Posterior vena cava (tissue), 2 donors: ENCODE results near the gene MACROD2. TPM values are rescaled to one million over a fixed set of nuclear protein-coding genes. Genes with fewer than 3 reads are reported as not detected.

Experiments
- DNase-seq: peaks from one replicate; pipeline ENCODE4 v3.0.0-alpha.2; 2020; ENCODE audit warnings: low spot score
- intact Hi-C, 2 donors: fragments of 100-400 bp; cut with DNase I; formaldehyde crosslinking; loops; one replicate each; pipeline versions ENCODE4 v1.14.1 to v1.14.2; 2022 to 2023
- total RNA-seq, 2 donors: library from RNA; stranded (reverse); fragmentation: NEBNext Ultra II Directional; extraction: Animal tissue kit (Norgen Biotek cat#: 25700); gene quantifications; one replicate each; pipeline ENCODE4 v1.2.1, GENCODE V29; 2021
- donor health status: DM: yes; HTN: yes; CAD: no.
- donor health status: DM: yes; HTN: yes; CAD: no.

Gene MACROD2
- total RNA-seq, 2 donors from 2014 or later, result 15.5 to 25.5 TPM

DNA sequence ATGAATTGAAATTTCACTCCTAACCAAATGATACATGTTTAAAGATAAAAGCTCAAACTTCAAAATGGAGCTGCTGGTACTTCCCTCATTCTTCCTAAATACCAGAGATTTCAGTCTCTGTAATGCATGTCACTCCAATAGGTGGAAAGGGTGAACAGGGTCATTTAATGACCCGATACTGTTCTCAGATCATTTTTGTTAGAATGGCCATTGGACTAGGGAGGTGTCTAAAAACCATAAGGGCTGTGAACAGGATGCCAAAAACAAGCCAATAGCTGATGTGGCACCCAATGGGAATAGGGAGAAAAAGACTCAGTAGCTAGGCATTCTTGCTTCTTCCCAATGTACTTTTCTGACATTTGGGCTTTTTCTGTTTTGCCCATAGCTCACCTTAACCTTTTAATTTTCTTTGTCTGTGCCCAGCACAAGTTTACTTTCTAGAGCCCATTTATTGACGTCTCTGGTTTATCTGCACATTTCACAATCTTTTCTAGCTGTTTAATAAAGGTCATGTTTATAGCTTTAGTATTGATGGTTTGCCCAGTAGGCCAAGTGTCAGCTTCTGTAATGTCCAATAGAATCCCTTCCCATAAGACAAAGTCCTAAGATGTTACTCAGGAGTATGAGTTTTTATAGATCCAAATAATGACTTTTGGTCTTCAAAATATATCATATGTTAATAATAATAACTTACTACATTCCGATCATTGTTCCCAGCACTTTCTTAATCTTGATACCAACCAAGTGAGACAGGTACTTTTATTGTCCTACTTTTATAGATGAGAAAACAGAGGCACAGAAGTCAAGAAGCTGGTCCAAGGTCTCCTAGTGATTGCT is 366.4 kb downstream of the MACROD2 start:
- intact Hi-C loops, result no loop called here
- no peak for DNase-seq

DNA sequence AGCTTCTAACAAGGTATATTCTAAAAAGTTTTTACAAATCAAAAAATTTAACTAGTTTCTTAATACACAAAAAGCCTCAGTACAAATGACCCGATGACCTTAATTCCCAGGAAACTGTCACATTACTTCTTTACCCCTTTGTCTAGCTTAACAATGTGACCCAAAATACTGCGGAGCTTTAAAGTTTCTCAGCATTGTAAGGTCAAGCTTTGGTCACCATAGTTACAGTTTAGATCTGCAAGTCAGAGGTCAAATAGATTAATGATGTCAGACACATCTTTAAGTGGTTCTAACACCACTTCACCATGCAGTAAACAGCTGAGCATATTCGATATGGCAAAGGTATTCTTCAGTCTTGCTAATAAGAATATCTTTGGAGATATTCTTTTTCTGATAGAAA is 378.9 kb downstream of the MACROD2 start:
- DNase-seq, result no peak
- intact Hi-C loops, result no loop called here

DNA sequence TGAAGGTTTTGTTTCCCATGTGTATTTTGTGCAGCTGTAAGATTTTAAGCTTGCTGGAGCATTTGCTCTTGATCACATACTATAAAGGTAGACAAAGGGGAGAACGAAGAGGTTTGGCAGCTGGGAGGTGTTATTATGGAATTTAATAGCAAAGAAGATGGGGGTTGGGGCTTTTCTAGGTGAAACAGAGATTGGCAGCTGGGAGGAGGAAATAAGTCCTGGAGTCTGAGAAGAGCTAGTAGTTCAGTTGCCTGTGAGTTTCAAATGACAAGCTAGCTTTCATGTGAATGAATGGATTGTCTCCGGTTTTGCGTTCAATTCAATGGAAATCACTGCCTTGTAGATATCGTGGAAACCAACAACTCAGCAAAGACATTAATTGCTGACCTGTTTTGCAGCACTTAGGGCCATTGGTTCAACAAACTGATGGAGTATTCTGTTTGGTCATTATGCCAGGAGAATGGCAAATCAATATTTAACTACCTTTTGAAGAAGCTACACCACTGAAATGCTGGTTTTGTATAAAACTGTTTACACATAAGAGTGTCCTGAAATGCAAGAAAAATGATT is 380.2 kb downstream of the MACROD2 start:
- no peak for DNase-seq
- intact Hi-C loops, result no loop called here

DNA sequence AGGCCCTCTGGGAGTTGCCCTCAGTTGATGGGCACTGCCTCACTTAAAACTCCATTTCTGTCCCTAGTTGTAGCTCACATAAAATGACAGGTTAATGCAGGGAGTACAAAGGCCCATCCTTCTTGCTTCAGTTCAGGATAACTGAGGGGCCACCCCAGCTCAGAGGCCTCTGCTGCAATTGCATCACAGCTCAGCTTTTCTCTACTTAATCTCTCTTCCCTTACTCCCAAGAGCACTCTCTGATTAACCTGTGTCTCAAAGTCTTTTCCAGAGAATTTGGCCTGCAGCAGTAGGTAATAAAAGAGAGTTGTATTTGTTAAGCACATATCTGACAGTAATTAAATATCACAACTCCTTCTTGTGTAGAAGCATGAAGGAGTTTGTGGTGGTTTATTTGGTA is 383.0 kb downstream of the MACROD2 start:
- intact Hi-C loops, result no loop called here
- no peak for DNase-seq

DNA sequence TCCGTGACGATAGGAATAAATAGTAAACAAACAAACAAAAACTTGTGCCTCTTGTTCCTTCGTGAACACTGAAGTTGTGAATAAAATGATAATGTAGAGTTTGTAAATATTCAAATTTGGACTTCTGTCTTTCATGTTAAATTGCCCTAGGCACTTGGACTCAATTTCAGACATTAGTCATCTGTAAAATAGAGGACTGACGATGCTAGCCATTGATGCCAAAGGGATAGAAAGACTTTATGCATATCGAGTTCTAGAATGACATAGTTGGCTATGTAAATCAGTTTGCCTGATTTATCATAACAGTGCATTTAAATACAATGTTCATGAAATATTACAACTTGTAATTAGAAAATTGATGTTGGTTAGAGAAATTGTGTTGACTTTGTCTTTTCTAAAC is 388.0 kb downstream of the MACROD2 start:
- intact Hi-C loops, result no loop called here

DNA sequence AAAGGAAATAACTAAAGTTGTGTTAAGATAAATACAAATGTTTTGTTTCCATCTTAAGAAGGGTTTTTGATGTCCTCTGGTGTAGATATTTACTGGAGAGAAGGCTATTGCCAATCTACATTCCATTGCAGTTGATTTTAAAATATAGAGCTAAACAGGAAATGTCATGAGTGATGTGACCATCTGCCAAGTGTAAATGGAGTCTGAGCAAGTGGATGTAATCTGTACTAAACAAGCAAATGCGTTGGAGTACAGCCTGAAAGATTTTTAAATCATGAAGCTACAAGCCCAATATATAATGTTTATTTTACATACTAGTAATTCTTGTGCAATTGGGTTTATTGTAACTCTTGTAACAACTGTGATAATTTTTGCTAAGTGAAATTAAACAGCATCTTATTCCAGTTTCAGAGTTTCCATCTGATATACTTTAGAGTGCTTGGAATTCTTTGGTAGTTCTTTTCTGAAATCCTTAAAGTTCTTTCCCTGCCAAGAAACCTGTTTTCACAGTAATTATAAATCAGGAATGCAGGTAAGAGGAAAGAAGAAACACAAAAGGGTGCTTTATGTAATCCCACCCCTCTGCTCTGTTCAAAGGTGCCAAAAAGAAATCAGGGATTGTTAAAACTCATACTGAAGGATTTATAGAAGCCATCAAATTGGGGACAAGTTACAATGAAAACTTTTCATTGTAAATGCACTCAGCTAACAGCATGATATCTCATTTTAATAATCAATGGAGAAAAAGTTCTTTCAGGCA is 389.3 kb downstream of the MACROD2 start:
- DNase-seq, result no peak
- intact Hi-C loops, result no loop called here

More for the DNA sequence above, 388.0 kb downstream of the MACROD2 start:
- no peak for DNase-seq

DNA sequence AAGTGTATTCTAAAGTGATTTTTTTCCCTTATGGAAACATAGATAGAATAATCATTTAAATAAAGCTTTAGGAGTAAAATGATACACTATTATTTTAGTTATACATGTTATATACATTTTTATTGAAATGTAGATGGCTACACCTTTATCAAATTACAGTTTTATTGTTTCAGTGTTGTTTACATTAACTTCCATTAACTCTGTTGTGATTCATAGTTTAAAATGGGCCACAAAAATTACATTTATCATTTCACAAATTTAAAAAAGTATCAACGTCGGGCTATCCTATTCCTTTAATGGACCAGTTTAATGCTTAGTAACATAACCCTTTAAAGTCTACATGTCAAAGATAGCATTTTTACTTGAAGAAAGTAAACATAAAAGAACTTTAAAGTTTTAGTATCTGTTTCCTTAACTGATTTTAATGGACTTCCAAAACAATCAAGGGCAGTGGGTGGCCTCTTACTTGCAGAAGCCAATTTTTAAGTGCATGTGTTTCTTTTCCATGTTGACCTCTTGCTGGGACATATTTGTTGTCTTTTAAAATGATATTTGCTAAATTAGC is 389.9 kb downstream of the MACROD2 start:
- no peak for DNase-seq
- intact Hi-C loops, result no loop called here

DNA sequence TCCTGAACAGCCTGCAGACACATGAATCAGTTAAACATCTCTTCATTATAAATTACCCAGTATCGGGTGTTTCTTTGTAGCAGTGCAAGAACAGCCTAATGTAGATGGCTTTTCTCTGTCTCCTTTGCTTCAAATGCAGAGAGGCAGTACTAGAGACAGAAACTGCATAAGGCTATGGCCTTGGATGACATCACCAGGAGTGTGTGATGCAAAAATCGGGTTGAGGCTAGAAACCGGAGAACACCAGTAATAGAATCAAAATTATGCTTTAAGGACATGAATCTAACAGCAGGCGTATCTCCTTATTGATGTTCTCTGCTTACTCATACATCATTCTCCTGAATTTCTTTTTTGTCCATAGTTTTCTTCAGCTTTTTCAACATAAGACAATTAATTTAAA is 391.4 kb downstream of the MACROD2 start:
- no peak for DNase-seq
- intact Hi-C loops, result no loop called here

DNA sequence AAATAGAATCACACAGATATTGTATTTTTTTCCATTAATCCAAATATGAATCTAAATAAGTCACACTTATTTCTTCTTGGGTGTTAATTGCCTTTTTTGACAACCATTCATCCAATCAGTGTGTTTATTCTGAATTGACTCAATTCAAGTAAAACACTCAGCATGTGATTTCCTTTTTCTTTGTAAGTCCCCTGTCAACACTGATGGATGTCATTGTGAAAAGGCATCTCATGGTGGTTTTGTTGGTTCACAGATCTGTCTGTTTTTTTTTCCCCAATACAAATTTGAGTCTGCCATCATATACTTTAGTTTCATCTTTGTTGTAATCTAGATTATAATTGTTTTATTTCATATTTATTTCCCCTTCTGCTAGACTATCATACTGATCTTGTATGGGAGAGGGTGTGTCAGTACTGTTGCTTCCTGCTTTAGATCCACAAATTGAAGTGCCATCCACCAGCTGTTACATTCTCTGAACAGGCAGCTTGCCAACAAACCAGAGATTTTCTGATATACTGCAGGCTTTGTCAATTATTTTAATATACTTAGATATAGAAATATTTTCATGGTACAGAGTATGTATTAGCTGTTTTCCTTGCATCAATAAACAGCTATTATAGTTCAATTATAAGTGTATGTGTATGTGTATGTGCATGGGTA is 406.3 kb downstream of the MACROD2 start:
- DNase-seq, result no peak
- intact Hi-C loops, result no loop called here

DNA sequence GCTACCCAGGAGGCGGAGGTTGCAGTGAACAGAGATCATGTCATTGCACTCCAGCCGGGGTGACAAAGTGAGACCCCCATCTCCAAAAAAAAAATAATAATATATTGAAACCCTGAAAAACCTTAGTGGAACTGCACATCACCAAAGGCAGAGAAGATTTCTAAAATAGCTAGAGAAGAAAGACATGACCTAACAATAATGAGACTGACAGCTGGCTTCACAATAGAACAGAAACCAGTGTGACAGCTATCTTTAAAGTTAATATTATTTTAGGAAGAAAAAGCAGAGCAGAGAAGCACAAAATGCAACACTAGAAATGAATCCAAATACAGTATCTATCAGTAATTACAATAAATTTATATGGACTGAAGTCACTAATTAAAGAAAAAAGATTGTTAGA is 409.2 kb downstream of the MACROD2 start:
- intact Hi-C loops, result no loop called here
- DNase-seq, result no peak

DNA sequence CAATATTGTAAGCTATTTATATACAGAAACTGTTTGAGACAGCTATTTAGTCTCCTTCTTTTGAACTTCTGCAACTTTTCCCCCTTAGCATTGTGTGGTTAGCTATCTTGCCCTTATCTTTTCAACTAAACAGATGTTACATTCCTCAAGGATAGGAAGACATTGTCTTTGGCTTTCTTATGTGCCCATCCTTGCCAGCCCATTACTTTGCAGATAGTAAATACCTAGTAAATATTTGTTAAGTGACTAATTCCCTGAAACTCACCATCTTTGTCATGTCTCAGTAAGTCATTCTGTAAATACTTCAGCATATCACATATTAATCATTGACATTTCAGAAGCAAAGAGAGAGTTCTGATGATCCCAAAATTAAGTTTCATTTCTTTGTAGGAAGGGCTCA is 411.2 kb downstream of the MACROD2 start:
- DNase-seq, result no peak
- intact Hi-C loops, result no loop called here

DNA sequence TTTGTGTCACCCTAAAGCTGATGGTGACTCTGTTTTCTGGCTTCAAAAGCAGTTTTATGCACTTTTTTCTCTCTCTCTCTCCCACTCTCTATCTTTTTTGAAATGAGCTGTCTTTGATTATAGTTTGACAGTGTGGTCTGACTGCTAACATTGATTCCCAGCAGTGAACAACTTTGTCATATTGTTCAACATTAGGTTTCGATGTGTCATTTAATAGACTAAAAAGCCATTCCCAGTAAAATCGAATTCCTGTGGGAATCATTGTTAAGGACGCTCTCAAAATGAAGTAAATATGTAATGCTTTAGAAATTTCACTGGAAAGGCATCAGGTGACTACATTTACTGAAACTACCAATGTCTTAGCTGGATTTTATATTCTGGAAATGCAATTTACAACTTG is 412.0 kb downstream of the MACROD2 start:
- DNase-seq, result no peak
- intact Hi-C loops, result no loop called here

DNA sequence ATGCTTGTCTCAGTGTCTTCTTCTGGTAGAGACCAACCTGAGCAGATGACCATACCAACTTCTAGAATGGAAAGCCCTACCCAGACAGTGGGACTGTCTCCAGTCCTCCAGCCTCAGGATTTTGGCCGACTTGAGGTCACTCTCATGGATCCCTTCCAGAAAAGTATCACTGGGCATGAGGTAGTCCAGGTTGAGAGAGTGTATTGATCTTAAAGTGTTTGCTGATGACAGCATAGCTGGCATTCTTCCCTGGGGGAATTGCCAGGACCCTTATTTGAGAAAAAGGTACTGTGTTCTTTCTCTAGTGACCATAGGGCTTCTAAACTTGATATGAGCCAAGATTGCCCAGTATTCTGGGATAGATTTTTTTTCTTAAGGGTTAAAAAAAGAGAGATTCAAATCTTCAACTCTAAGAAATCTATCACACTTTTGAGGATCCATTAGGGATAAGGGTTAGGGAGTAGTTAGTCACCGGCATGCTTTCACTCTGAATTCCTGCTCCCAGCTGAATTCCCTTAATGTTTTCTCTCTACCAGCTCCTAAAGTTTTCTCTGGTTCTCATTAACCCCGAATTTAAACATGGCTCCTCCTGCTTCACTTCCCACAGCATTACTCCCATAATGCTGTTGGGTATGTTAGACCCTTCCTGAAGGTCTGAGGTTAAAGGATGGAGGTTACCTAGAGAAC is 415.7 kb downstream of the MACROD2 start:
- DNase-seq, result no peak
- intact Hi-C loops, result no loop called here

DNA sequence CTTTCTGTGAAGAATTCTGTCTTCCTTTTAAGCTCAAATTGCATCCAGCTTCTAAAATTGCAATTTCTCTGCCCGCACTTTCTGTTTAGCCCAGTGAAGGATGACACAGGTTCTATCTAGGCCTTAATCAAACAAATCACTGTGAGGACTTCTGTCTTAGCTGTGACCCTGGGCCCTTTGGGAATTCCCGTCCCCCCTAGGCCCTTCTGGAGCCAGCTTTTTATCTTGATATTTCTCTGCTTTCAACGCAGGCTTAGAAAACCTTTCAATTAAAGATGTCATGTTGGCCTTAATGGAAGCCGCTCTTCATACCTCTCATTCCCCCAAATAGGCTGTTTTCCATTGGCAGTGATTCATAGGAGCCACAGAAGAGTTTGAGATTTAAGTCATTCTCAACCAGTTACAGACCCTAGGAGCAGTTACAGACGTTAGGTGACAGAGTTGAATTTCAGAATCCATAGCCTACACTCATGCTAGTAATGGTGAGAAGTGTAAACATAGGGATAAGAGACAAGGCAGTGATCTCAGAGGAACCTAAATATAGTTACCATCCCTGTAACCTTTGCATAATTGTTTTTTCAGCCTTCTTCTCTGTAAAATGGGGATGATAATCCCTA is 416.9 kb downstream of the MACROD2 start:
- intact Hi-C loops, result no loop called here
- no peak for DNase-seq

DNA sequence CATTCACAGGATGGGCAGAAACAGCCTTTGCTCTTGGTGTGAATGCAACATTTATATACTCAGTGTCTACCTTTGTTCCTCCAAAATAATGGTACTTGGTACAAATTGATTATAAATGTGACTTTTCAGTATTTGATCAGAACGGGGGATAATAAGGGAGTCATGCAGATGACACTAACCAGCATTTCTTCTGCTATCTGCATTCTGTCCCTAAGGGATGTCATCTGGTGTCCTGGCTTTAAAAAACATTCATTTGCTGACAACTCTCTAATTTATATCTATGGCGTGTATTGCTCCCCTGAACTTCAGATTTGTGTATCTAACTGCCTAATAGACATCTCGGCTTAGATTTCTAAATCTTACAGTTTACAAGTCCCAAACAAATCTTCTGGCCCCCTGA is 418.5 kb downstream of the MACROD2 start:
- no peak for DNase-seq
- intact Hi-C loops, result no loop called here

DNA sequence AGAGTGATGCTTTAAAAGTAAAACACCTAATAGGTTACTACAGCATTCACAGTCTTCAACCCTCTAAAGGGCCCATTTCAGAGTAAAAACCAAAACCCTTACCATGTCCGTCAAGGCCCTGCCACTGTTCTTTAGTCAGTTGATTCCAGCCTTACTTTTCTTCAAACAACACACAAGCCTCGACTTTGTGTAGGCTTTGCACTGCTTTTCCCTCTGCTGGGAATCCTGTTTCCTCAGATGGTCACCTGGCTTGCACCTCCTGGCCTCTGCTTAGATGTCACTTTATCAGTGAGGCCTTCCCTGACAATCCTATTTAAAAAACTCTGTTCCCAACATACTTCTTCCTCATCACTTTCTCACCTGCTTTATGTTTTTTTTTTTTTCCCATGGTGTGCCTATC is 419.2 kb downstream of the MACROD2 start:
- intact Hi-C loops, result no loop called here
- no peak for DNase-seq

DNA sequence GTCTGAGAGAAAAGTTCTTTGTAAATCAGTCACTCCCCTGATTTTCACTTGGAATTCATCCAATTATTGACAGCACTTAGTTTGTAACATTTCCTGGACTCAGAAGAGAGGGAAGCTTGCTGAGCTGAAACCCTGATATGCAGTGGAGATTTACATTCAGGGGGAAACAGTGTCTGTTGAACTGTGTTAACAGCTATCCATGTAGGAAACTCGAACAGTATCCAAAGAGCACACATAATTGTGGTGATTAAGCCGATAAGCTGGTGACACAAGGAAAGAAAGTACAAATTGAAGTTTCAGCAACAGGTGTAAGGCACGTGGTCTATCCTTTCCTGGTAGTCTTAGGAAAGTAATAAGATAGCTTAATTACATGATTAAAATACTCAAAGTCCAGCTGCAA is 420.2 kb downstream of the MACROD2 start:
- intact Hi-C loops, result no loop called here
- DNase-seq, result no peak

DNA sequence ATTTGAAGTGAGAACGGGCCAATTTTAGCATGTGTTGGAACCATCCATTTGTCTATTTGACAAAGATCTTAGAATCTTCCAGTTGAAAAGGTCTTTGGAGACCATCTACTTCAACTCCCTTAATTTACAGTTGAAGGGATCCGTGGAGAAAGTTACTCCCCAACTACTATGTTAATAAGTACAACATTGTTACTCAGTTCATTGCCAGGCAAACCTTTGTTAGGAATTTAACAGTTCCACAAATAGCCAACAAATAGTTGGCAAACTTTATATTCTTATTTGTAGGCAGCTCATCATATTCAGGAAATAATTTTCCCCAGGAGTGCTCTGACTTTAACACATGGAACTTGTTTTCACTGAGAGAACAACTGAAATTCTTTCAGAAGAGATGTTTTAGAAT is 423.1 kb downstream of the MACROD2 start:
- intact Hi-C loops, result no loop called here

DNA sequence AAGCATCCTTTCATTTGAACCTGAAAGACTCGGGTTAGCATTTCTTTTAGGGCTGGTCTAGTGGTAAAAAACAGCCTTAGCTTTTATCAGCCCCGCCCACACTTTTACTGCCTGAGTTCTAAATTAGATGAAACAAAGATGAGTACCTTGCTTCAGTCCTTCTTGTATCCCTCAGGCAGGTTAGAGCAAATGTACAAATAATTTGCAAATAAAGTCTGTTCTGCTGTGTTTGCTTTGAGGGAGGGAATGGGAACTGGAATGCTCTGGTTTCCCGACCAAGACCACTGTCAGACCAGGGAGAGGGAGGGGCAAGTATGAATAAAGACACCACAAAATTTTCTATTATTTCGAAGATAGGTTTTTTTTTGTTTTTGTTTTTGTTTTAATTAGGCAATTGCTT is 427.6 kb downstream of the MACROD2 start:
- no peak for DNase-seq
- intact Hi-C loops, result no loop called here

More for the DNA sequence above, 423.1 kb downstream of the MACROD2 start:
- DNase-seq, result no peak
